Measurements from ENCODE around the gene EPHA6.

The EPHA6 gene

DNA sequence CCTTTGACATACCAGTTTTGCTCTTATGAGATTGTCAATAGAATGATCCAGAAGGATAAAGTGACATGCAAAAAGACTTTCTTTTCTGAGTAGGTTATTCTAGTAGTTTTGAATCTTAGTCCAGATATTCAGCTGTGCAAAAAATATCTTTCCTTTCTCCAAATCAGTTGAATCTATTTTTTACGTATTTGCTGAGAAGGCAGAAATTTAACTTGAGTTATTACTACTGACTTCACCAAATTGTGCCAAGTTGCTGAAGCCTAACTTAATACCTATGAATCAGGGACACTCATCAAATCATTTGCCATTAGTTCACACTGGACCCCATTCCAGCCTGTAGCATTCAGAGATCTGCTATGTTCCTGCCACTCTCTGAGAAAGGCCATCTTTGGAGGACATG is 215.6 kb downstream of the EPHA6 start:
- Histone ChIP-seq H3K4me3 (ENCODE audit: low read length) (no peak overlapping the region), H3K4me1 (ENCODE audit: control insufficient read depth, insufficient read depth, low read length) (no peaks in the 10 kb centered on the region), H3K9ac (ENCODE audit: low read length) (no peak overlapping the region), H3K27me3 (replicated peaks; ENCODE audit: control insufficient read depth, insufficient read depth, low read length) (no peaks in the 10 kb centered on the region), H3K9me3 (ENCODE audit: control insufficient read depth, low read length) (no peaks in the 10 kb centered on the region), H3K36me3 (ENCODE audit: control insufficient read depth, insufficient read depth, low read length, severe bottlenecking) (no peaks in the 10 kb centered on the region)
- DNase-seq (ENCODE audit: low read depth), result no peak

DNA sequence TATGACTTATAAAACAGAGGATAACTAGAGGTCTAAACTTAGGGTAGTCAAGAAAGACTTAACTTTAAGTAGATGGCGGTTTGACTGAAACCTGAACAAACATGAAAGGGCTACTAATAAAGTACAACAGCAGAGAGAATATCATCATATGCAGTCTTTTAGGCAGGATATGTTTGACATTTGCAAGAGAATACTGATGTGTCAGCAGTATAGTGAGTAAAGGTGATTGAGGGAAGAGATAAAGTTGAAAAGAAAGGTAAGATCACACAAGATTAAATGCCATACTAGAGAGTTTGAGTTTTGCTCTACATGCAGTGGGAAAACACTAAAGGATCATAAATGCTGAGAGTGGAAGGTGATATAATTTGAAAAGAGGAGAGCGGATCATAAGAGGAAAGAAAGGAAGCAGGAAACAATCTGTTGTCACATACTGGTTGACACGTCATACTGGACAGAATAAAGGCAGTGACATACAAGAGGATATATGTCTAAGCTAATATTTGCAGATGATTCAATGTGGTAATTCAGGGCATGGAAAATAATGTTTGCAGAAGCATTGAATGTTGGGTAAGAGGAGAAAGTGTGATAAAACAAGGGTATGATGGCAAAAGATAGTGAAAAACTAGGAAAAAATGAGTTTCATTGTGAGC is 223.0 kb downstream of the EPHA6 start:
- no peaks in the 10 kb centered on the region for H3K36me3 ChIP-seq (ENCODE audit: control insufficient read depth, insufficient read depth, low read length, severe bottlenecking)
- no peak overlapping the region for H3K9ac ChIP-seq (ENCODE audit: low read length)

DNA sequence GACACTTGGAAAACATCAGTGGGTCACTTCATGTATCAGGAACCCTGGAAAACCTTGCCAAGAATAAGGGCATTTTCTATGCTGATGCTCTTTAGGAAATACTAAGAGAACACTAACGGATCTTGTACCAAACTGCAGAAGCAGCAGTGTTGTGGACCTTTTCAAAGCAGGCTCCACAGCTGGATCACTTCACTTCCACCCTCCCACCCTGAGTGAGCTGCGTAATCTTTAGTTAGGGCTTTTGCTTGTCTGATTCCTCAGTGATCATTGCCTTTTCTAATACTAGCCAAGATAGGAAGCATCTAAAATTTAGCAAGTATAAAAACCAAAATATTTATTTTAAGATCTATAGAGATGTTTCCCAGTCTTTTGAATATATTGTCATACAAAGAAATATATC is 229.0 kb downstream of the EPHA6 start:
- Histone ChIP-seq H3K9ac (ENCODE audit: low read length) (no peak overlapping the region), H3K4me1 (ENCODE audit: control insufficient read depth, insufficient read depth, low read length) (no peaks in the 10 kb centered on the region), H3K27me3 (replicated peaks; ENCODE audit: control insufficient read depth, insufficient read depth, low read length) (no peaks in the 10 kb centered on the region), H3K36me3 (ENCODE audit: control insufficient read depth, insufficient read depth, low read length, severe bottlenecking) (no peaks in the 10 kb centered on the region), H3K4me3 (ENCODE audit: low read length) (no peak overlapping the region), H3K9me3 (ENCODE audit: control insufficient read depth, low read length) (no peaks in the 10 kb centered on the region)
- DNase-seq (ENCODE audit: low read depth), result no peak

More for the DNA sequence above, 223.0 kb downstream of the EPHA6 start:
- Histone ChIP-seq H3K4me1 (ENCODE audit: control insufficient read depth, insufficient read depth, low read length) (no peaks in the 10 kb centered on the region), H3K9me3 (ENCODE audit: control insufficient read depth, low read length) (no peaks in the 10 kb centered on the region), H3K4me3 (ENCODE audit: low read length) (no peak overlapping the region), H3K27me3 (replicated peaks; ENCODE audit: control insufficient read depth, insufficient read depth, low read length) (no peaks in the 10 kb centered on the region)
- DNase-seq (ENCODE audit: low read depth), result no peak

DNA sequence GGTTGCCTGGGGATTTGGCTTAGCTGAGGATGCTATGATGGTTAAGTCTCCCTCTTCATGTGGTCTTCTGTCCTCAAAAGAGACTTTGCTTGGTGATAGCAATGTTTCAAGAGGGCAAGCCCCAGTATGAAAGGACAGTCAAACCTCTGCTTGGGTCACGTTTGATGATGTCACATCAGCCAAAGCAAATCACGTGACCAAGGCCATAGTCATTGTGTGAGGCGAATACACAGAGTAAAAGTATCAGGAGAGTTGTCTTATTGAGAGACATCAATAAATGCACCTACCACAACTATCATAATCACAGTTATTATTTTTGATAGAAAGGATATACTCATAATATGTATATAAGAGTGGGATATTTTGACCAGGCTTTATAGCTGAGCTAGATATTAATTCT is 243.0 kb downstream of the EPHA6 start:
- Histone ChIP-seq H3K4me3 (ENCODE audit: low read length) (no peak overlapping the region), H3K9ac (ENCODE audit: low read length) (no peak overlapping the region), H3K36me3 (ENCODE audit: control insufficient read depth, insufficient read depth, low read length, severe bottlenecking) (no peaks in the 10 kb centered on the region), H3K9me3 (ENCODE audit: control insufficient read depth, low read length) (peaks cover 2% of the 10 kb centered on the region), H3K4me1 (ENCODE audit: control insufficient read depth, insufficient read depth, low read length) (no peaks in the 10 kb centered on the region), H3K27me3 (replicated peaks; ENCODE audit: control insufficient read depth, insufficient read depth, low read length) (no peaks in the 10 kb centered on the region)
- no peak for DNase-seq (ENCODE audit: low read depth)

DNA sequence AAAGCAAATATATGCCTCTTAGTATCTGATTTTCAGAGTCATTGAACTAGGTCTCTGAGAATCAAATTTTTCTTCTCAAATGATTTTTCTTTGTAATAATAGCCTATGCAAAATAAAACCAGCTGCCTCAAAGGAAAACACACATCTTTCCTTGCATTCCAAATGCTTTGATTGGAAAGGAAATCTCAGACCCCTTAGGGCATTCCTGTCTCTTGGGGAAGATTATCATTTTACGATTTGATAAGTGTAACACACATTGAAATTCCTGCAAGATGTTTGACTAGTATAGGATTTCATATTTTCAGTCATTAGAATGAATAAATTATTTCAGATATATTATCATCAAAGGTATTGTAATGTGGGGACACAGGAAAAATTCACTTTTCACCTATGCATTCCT is 244.8 kb downstream of the EPHA6 start:
- no peak for DNase-seq (ENCODE audit: low read depth)
- Histone ChIP-seq H3K4me3 (ENCODE audit: low read length) (no peak overlapping the region), H3K27me3 (replicated peaks; ENCODE audit: control insufficient read depth, insufficient read depth, low read length) (no peaks in the 10 kb centered on the region), H3K9ac (ENCODE audit: low read length) (no peak overlapping the region), H3K4me1 (ENCODE audit: control insufficient read depth, insufficient read depth, low read length) (no peaks in the 10 kb centered on the region), H3K9me3 (ENCODE audit: control insufficient read depth, low read length) (peaks cover 2% of the 10 kb centered on the region), H3K36me3 (ENCODE audit: control insufficient read depth, insufficient read depth, low read length, severe bottlenecking) (no peaks in the 10 kb centered on the region)

DNA sequence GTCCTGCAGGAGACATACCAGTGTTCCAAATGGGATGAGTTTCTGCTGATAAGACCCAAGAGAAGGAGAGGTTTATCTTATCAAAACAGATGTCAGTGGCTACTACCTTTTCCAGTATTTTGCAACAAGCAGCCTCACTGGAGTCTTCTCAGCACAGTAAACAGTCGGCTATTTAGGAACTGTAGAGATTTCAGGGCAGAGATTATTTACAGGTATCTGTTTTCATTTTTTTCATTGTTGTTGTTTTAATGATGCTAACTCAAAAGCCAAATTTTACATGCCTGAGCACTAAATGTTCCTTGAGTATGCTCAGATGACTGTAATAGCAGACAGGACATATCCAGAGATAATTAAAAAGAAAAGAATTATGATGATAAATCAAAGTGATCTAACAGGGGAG is 252.1 kb downstream of the EPHA6 start:
- no peaks in the 10 kb centered on the region for H3K27me3 ChIP-seq (replicated peaks; ENCODE audit: control insufficient read depth, insufficient read depth, low read length)
- H3K4me3 ChIP-seq (ENCODE audit: low read length), result no peak overlapping the region
- H3K4me1 ChIP-seq (ENCODE audit: control insufficient read depth, insufficient read depth, low read length), result no peaks in the 10 kb centered on the region
- no peak overlapping the region for H3K9ac ChIP-seq (ENCODE audit: low read length)
- H3K9me3 ChIP-seq (ENCODE audit: control insufficient read depth, low read length), result peaks cover 1% of the 10 kb centered on the region
- no peaks in the 10 kb centered on the region for H3K36me3 ChIP-seq (ENCODE audit: control insufficient read depth, insufficient read depth, low read length, severe bottlenecking)
- no peak for DNase-seq (ENCODE audit: low read depth)

DNA sequence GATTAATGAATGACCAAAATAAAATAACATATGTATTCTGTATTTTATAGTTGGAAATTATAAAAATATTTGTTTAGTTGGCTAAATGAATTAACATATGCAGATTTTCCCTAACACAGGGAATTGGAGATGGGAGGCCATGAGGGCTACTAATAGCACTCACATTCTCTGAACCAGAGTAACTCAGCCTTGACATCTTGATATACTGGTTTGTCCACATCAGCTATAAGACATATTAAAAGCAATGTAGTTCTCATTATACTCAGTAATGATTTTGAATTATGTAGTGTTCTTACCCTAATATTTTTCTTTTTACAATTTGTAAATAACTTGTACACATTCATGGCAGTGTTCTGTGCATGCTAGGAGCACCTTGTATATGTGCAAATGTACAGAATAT is 255.9 kb downstream of the EPHA6 start:
- Histone ChIP-seq H3K9me3 (ENCODE audit: control insufficient read depth, low read length) (no peaks in the 10 kb centered on the region), H3K27me3 (replicated peaks; ENCODE audit: control insufficient read depth, insufficient read depth, low read length) (no peaks in the 10 kb centered on the region), H3K9ac (ENCODE audit: low read length) (no peak overlapping the region), H3K4me1 (ENCODE audit: control insufficient read depth, insufficient read depth, low read length) (no peaks in the 10 kb centered on the region), H3K36me3 (ENCODE audit: control insufficient read depth, insufficient read depth, low read length, severe bottlenecking) (no peaks in the 10 kb centered on the region), H3K4me3 (ENCODE audit: low read length) (no peak overlapping the region)
- no peak for DNase-seq (ENCODE audit: low read depth)

DNA sequence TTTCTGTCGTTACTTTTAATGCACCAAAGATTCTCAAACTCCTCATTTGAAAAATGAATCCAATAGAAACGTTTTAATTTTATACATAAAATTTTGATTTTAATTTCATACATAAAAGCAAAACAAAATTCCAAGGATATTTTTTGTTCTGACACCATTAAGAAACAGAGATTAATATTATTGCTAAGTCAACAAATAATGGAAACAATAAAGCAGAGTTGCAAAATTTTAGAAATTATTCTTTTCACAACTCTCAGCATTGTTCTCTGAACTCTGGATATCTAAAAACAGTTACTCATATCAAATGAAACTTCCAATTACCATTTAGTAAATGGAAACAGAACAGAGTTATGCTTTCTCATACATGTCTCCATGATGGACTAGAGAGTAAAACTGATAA is 260.2 kb downstream of the EPHA6 start:
- Histone ChIP-seq H3K36me3 (ENCODE audit: control insufficient read depth, insufficient read depth, low read length, severe bottlenecking) (no peaks in the 10 kb centered on the region), H3K9me3 (ENCODE audit: control insufficient read depth, low read length) (no peaks in the 10 kb centered on the region), H3K27me3 (replicated peaks; ENCODE audit: control insufficient read depth, insufficient read depth, low read length) (no peaks in the 10 kb centered on the region), H3K9ac (ENCODE audit: low read length) (no peak overlapping the region), H3K4me3 (ENCODE audit: low read length) (no peak overlapping the region), H3K4me1 (ENCODE audit: control insufficient read depth, insufficient read depth, low read length) (no peaks in the 10 kb centered on the region)
- no peak for DNase-seq (ENCODE audit: low read depth)

DNA sequence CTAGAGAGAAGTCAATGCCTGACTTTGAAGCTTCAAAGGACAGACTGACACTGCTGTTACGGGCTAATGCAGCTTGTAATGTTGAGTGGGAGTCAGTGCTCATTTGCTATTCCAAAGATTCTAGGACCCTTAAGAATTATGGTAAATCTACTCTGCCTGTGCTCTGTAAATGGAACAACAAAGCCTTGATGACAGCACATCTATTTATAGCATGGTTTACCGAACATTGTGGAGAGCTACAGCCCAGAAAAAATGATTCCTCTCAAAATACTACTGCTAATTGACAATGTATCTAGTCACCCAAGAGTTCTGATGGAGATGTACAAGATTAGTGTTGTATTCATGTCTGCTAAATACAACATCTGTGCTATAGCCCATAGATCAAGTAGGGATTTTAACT is 262.3 kb downstream of the EPHA6 start:
- H3K27me3 ChIP-seq (replicated peaks; ENCODE audit: control insufficient read depth, insufficient read depth, low read length), result no peaks in the 10 kb centered on the region

DNA sequence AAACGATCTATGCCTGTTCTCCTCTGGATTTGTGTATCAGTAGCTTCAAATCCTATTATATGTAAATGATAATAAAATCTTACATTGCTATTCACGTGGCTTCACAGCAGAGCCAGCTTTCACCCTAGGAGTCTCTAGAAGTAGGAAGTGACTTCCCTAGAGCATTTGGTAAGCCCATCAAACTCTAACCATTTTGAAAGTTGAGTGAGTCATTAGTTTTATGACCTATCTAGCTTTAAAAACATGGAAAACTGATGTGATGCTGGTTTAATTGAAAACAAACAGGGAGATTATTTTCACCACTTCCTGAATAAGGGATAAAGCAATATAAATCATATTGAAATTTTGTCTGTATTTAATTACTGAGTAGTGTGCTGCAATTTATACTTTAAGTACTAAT is 275.2 kb downstream of the EPHA6 start:
- Histone ChIP-seq H3K4me1 (ENCODE audit: control insufficient read depth, insufficient read depth, low read length) (no peaks in the 10 kb centered on the region), H3K9me3 (ENCODE audit: control insufficient read depth, low read length) (no peaks in the 10 kb centered on the region), H3K4me3 (ENCODE audit: low read length) (no peak overlapping the region), H3K36me3 (ENCODE audit: control insufficient read depth, insufficient read depth, low read length, severe bottlenecking) (no peaks in the 10 kb centered on the region), H3K9ac (ENCODE audit: low read length) (no peak overlapping the region), H3K27me3 (replicated peaks; ENCODE audit: control insufficient read depth, insufficient read depth, low read length) (no peaks in the 10 kb centered on the region)
- DNase-seq (ENCODE audit: low read depth), result no peak

More for the DNA sequence above, 262.3 kb downstream of the EPHA6 start:
- H3K4me3 ChIP-seq (ENCODE audit: low read length), result no peak overlapping the region
- DNase-seq (ENCODE audit: low read depth), result no peak
- H3K4me1 ChIP-seq (ENCODE audit: control insufficient read depth, insufficient read depth, low read length), result no peaks in the 10 kb centered on the region
- H3K9ac ChIP-seq (ENCODE audit: low read length), result no peak overlapping the region
- no peaks in the 10 kb centered on the region for H3K36me3 ChIP-seq (ENCODE audit: control insufficient read depth, insufficient read depth, low read length, severe bottlenecking)
- H3K9me3 ChIP-seq (ENCODE audit: control insufficient read depth, low read length), result no peaks in the 10 kb centered on the region

DNA sequence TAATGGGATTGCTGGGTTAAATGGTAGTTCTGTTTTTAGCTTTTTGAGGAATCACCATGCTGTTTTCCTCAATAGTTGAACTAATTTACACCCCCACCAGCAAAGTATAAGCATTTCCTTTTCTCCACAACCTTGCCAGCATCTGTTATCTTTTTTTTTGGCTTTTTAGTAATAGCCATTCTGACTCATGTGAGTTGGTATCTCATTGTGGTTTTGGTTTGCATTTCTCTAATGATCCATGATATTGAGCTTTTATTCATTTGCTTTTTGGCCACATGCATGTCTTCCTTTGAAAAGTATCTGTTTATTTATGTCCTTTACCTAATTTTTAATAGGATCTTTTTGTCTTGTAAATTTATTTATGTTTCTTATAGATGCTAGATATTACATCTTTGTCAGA is 288.2 kb downstream of the EPHA6 start:
- peak; percentile 3 for DNase-seq (ENCODE audit: low read depth)
- no peaks in the 10 kb centered on the region for H3K36me3 ChIP-seq (ENCODE audit: control insufficient read depth, insufficient read depth, low read length, severe bottlenecking)
- H3K9me3 ChIP-seq (ENCODE audit: control insufficient read depth, low read length), result no peaks in the 10 kb centered on the region
- no peak overlapping the region for H3K9ac ChIP-seq (ENCODE audit: low read length)
- H3K4me1 ChIP-seq (ENCODE audit: control insufficient read depth, insufficient read depth, low read length), result no peaks in the 10 kb centered on the region
- H3K27me3 ChIP-seq (replicated peaks; ENCODE audit: control insufficient read depth, insufficient read depth, low read length), result no peaks in the 10 kb centered on the region
- H3K4me3 ChIP-seq (ENCODE audit: low read length), result no peak overlapping the region

DNA sequence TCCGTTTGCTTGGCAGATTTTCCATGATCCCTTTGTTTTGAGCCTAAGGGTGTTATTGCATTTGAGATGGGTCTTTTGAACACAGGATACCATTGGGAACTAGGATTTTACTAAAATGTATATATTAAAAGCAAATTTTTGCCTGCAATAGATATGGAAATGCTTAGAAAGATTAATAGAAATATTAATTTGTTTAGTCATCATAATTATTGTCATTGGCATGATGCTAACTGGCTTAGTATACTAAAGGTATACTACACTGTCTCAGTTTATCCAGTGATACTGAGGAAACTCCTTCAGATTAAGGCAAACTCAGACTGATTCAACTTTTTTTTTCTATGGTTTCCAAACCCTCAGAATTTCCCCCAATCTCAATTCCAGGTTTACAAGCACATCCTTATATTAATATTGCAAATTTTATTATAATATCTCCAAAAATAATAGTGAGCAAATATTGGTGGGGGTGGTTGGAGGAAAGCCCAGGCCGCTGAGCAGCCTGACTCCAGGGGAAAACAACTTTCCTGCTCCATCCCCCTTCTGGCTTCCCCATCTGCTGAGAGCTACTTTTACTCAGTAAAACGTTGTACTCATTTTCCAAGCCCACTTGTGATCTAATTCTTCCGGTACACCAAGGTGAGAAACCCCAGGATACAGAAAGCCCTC is 291.7 kb downstream of the EPHA6 start:
- no peak overlapping the region for H3K9ac ChIP-seq (ENCODE audit: low read length)
- no peak overlapping the region for H3K4me3 ChIP-seq (ENCODE audit: low read length)
- H3K36me3 ChIP-seq (ENCODE audit: control insufficient read depth, insufficient read depth, low read length, severe bottlenecking), result no peaks in the 10 kb centered on the region
- DNase-seq (ENCODE audit: low read depth), result no peak
- H3K27me3 ChIP-seq (replicated peaks; ENCODE audit: control insufficient read depth, insufficient read depth, low read length), result no peaks in the 10 kb centered on the region
- H3K9me3 ChIP-seq (ENCODE audit: control insufficient read depth, low read length), result no peaks in the 10 kb centered on the region
- no peaks in the 10 kb centered on the region for H3K4me1 ChIP-seq (ENCODE audit: control insufficient read depth, insufficient read depth, low read length)

Measured in adipocyte (in vitro differentiated cells).